Mesendoderm (in vitro differentiated cells): ENCODE measurements around the gene FAM83C.
A peak's percentile ranks its signal among the peaks of the same experiment; 100 is the strongest.

Experiments used
- DNase-seq: peaks from one replicate; pipeline ENCODE4 v3.0.0; 2013
- H2AK5ac ChIP-seq: 2 replicates; pipeline ENCODE4 v1.6.1; 2013; ENCODE audit warnings: low read length, inconsistent platforms
- H2BK120ac ChIP-seq: 2 replicates; pipeline ENCODE4 v1.6.1; 2013; ENCODE audit warnings: low read depth, mild to moderate bottlenecking, low read length, moderate library complexity, mixed read lengths
- H2BK15ac ChIP-seq: replicated peaks from 2 replicates; pipeline ENCODE4 v1.6.1; 2013; ENCODE audit warnings: low read depth, mild to moderate bottlenecking, moderate library complexity
- H2BK5ac ChIP-seq: 2 replicates; pipeline ENCODE4 v1.6.1; 2013; ENCODE audit warnings: low read length, inconsistent platforms
- H3K18ac ChIP-seq: 2 replicates; pipeline ENCODE4 v1.6.1; 2013; ENCODE audit warnings: mild to moderate bottlenecking, low read length, mixed read lengths
- H3K23ac ChIP-seq: one replicate; pipeline ENCODE4 v1.6.1; 2013; ENCODE audit warnings: low read length
- H3K27ac ChIP-seq: 2 replicates; pipeline ENCODE4 v1.5.1; 2013; ENCODE audit warnings: low read depth, mild to moderate bottlenecking, inconsistent platforms, low read length, moderate library complexity
- H3K27me3 ChIP-seq: 2 replicates; pipeline ENCODE4 v1.6.1; 2013; ENCODE audit warnings: low read length, control low read depth, mild to moderate bottlenecking, inconsistent platforms; ENCODE audit not compliant: insufficient read depth, poor library complexity
- H3K36me3 ChIP-seq: 2 replicates; pipeline ENCODE4 v1.6.1; 2013; ENCODE audit warnings: low read length, inconsistent platforms; ENCODE audit not compliant: control insufficient read depth, insufficient read depth
- H3K4ac ChIP-seq: one replicate; pipeline ENCODE4 v1.6.1; 2013; ENCODE audit warnings: low read depth, mild to moderate bottlenecking, low read length, moderate library complexity
- H3K4me1 ChIP-seq: 2 replicates; pipeline ENCODE4 v1.6.1; 2013; ENCODE audit warnings: low read depth, low read length, inconsistent platforms; ENCODE audit not compliant: control insufficient read depth
- H3K4me2 ChIP-seq: 2 replicates; pipeline ENCODE4 v1.6.1; 2013; ENCODE audit warnings: low read length
- H3K4me3 ChIP-seq: 2 replicates; pipeline ENCODE4 v1.5.1; 2013; ENCODE audit warnings: mild to moderate bottlenecking, low read length
- H3K56ac ChIP-seq: one replicate; pipeline ENCODE4 v1.6.1; 2013; ENCODE audit warnings: low read length
- H3K79me1 ChIP-seq: 2 replicates; pipeline ENCODE4 v1.6.1; 2013; ENCODE audit warnings: low read length, inconsistent platforms
- H3K79me2 ChIP-seq: 2 replicates; pipeline ENCODE4 v1.6.1; 2013; ENCODE audit warnings: mild to moderate bottlenecking, low read length; ENCODE audit not compliant: control insufficient read depth, insufficient read depth
- H3K9ac ChIP-seq: 2 replicates; pipeline ENCODE4 v1.6.1; 2013; ENCODE audit warnings: low read length, inconsistent platforms
- H4K5ac ChIP-seq: one replicate; pipeline ENCODE4 v1.6.1; 2013; ENCODE audit warnings: low read length
- H4K8ac ChIP-seq: one replicate; pipeline ENCODE4 v1.6.1; 2013; ENCODE audit warnings: low read depth, mild to moderate bottlenecking, control low read depth, low read length, moderate library complexity
- WGBS: extraction: QIAGEN DNeasy Blood & Tissue Kit; methylation state at CpG from one replicate; pipeline ENCODE4 v1.1.7; 2013; ENCODE audit warnings: low lambda C conversion rate, missing lambda C conversion rate; ENCODE audit not compliant: insufficient coverage; ENCODE audit errors: extremely low coverage; 5-methylcytosine and 5-hydroxymethylcytosine counted together

FAM83C gene

GRCh38 chr20:35328095-35328685 is 36.0 kb upstream of the FAM83C start:
- no peaks in the 10 kb centered on the region for H3K79me1 ChIP-seq
- H3K79me2 ChIP-seq = no peaks in the 10 kb centered on the region
- peak overlapping the region; percentile 72 for H3K4ac ChIP-seq
- H2BK5ac ChIP-seq = no peak overlapping the region
- no peak for DNase-seq
- no peak overlapping the region for H3K4me2 ChIP-seq
- no peak overlapping the region for H3K9ac ChIP-seq
- no peak overlapping the region for H3K18ac ChIP-seq
- no peak overlapping the region for H3K56ac ChIP-seq
- H2BK120ac ChIP-seq = no peak overlapping the region
- no peak overlapping the region for H2AK5ac ChIP-seq
- no peaks in the 10 kb centered on the region for H3K36me3 ChIP-seq
- WGBS = no CpG with 5 or more reads among the region's 3 CpGs
- no peaks in the 10 kb centered on the region for H3K4me1 ChIP-seq
- H4K5ac ChIP-seq = no peak overlapping the region
- no peak overlapping the region for H3K23ac ChIP-seq
- H3K27me3 ChIP-seq = no peaks in the 10 kb centered on the region
- no peak overlapping the region for H3K27ac ChIP-seq
- H3K4me3 ChIP-seq = no peak overlapping the region
- H2BK15ac ChIP-seq = no peak overlapping the region
- no peak overlapping the region for H4K8ac ChIP-seq

- H4K5ac ChIP-seq = no peak overlapping the region
- H3K79me2 ChIP-seq = no peaks in the 10 kb centered on the region
- H3K27ac ChIP-seq = no peak overlapping the region
- H4K8ac ChIP-seq = no peak overlapping the region
- H3K36me3 ChIP-seq = no peaks in the 10 kb centered on the region
- H2BK15ac ChIP-seq = no peak overlapping the region
- no peak for DNase-seq
- H3K56ac ChIP-seq = no peak overlapping the region
- no peak overlapping the region for H3K18ac ChIP-seq
- no peak overlapping the region for H3K9ac ChIP-seq
- no peak overlapping the region for H2AK5ac ChIP-seq
- no peak overlapping the region for H2BK5ac ChIP-seq
- no CpG with 5 or more reads among the region's 4 CpGs for WGBS
- no peak overlapping the region for H3K4ac ChIP-seq
- no peak overlapping the region for H2BK120ac ChIP-seq
- no peaks in the 10 kb centered on the region for H3K27me3 ChIP-seq
- no peaks in the 10 kb centered on the region for H3K4me1 ChIP-seq
- no peaks in the 10 kb centered on the region for H3K79me1 ChIP-seq
- H3K23ac ChIP-seq = no peak overlapping the region
- no peak overlapping the region for H3K4me2 ChIP-seq
- no peak overlapping the region for H3K4me3 ChIP-seq
These were observed 35.1 kb upstream of the FAM83C start for GRCh38 chr20:35327074-35327976.

GRCh38 chr20:35326740-35327073 is 34.5 kb upstream of the FAM83C start:
- Histone ChIP-seq H3K27me3 (no peaks in the 10 kb centered on the region), H3K56ac (no peak overlapping the region), H3K23ac (no peak overlapping the region), H2AK5ac (no peak overlapping the region), H3K4me1 (no peaks in the 10 kb centered on the region), H4K8ac (no peak overlapping the region), H3K79me1 (no peaks in the 10 kb centered on the region), H3K18ac (no peak overlapping the region), H3K4ac (no peak overlapping the region), H2BK120ac (no peak overlapping the region), H3K4me3 (no peak overlapping the region), H2BK15ac (no peak overlapping the region), H3K27ac (no peak overlapping the region), H3K36me3 (no peaks in the 10 kb centered on the region), H3K4me2 (no peak overlapping the region), H3K9ac (no peak overlapping the region), H2BK5ac (no peak overlapping the region), H4K5ac (no peak overlapping the region), H3K79me2 (no peaks in the 10 kb centered on the region)
- no peak for DNase-seq
- no CpG with 5 or more reads among the region's 3 CpGs for WGBS

- H3K36me3 ChIP-seq = no peaks in the 10 kb centered on the region
- H2BK5ac ChIP-seq = no peak overlapping the region
- H3K23ac ChIP-seq = no peak overlapping the region
- no peak overlapping the region for H3K56ac ChIP-seq
- H3K27ac ChIP-seq = no peak overlapping the region
- H3K4me2 ChIP-seq = no peak overlapping the region
- no peak overlapping the region for H2AK5ac ChIP-seq
- no peaks in the 10 kb centered on the region for H3K4me1 ChIP-seq
- no peak overlapping the region for H4K5ac ChIP-seq
- no peak overlapping the region for H3K4me3 ChIP-seq
- no peak overlapping the region for H3K9ac ChIP-seq
- no peaks in the 10 kb centered on the region for H3K27me3 ChIP-seq
- no CpG with 5 or more reads among the region's 11 CpGs for WGBS
- no peaks in the 10 kb centered on the region for H3K79me1 ChIP-seq
- no peak overlapping the region for H2BK120ac ChIP-seq
- H3K18ac ChIP-seq = no peak overlapping the region
- H4K8ac ChIP-seq = no peak overlapping the region
- H3K4ac ChIP-seq = no peak overlapping the region
- H3K79me2 ChIP-seq = no peaks in the 10 kb centered on the region
- no peak overlapping the region for H2BK15ac ChIP-seq
- no peak for DNase-seq
These were observed 34.0 kb upstream of the FAM83C start for GRCh38 chr20:35326021-35326739.

- no peak overlapping the region for H3K27ac ChIP-seq
- no CpG with 5 or more reads among the region's 6 CpGs for WGBS
These were observed 33.2 kb upstream of the FAM83C start for GRCh38 chr20:35325401-35325800.

More at GRCh38 chr20:35325401-35325800, 33.2 kb upstream of the FAM83C start:
- Histone ChIP-seq H3K9ac (no peak overlapping the region), H2BK120ac (no peak overlapping the region), H3K4me1 (no peaks in the 10 kb centered on the region), H2BK15ac (no peak overlapping the region), H3K79me1 (no peaks in the 10 kb centered on the region), H3K36me3 (no peaks in the 10 kb centered on the region), H3K79me2 (no peaks in the 10 kb centered on the region), H3K27me3 (no peaks in the 10 kb centered on the region), H3K4me2 (no peak overlapping the region), H3K23ac (no peak overlapping the region), H3K18ac (no peak overlapping the region), H2AK5ac (no peak overlapping the region), H4K5ac (no peak overlapping the region), H4K8ac (no peak overlapping the region), H3K4ac (no peak overlapping the region), H2BK5ac (no peak overlapping the region), H3K4me3 (no peak overlapping the region), H3K56ac (no peak overlapping the region)
- DNase-seq = no peak
